Heart left ventricle (tissue), 16 donors: ENCODE data around the gene PHACTR3. TPM values are rescaled to one million over a fixed set of nuclear protein-coding genes. Genes with fewer than 3 reads are reported as not detected.

ENCODE experiments used
- ATAC-seq, 4 donors: fragments of 200-7000 bp; cut with Tn5 transposase; one replicate each; pipeline ENCODE4 v1.9.1; 2020 to 2022; ENCODE audit warnings: moderate library complexity in 4 of 4, mild to moderate bottlenecking in 3 of 4, moderate number of reproducible peaks in 1 of 4
- DNase-seq, 5 donors: peaks; one replicate each; pipeline ENCODE4 v3.0.0-alpha.2; 2020
- H3K27ac ChIP-seq, 12 donors: fragments of 200-600 bp; sonication (generic) in 4 of 12; one replicate each; pipeline versions ENCODE4 v1.5.0 to v1.8.0; 2016 to 2022; ENCODE audit warnings: mild to moderate bottlenecking in 2 of 12
- H3K27me3 ChIP-seq, 9 donors: fragments of 200-600 bp; sonication (generic) in 2 of 9; one replicate each; pipeline versions ENCODE4 v1.5.1 to v1.8.0; 2016 to 2022; ENCODE audit warnings: mild to moderate bottlenecking in 3 of 9
- H3K36me3 ChIP-seq, 9 donors: fragments of 200-600 bp; sonication (generic) in 2 of 9; one replicate each; pipeline versions ENCODE4 v1.5.0 to v1.8.0; 2018 to 2022; ENCODE audit warnings: mild to moderate bottlenecking in 2 of 9
- H3K4me1 ChIP-seq, 12 donors: fragments of 200-600 bp; sonication (generic) in 4 of 12; one replicate each; pipeline versions ENCODE4 v1.5.0 to v1.8.0; 2016 to 2022; ENCODE audit warnings: mild to moderate bottlenecking in 3 of 12
- H3K4me3 ChIP-seq, 12 donors: fragments of 200-600 bp; sonication (generic) in 4 of 12; one replicate each; pipeline versions ENCODE4 v1.5.0 to v1.8.0; 2017 to 2022; ENCODE audit warnings: mild to moderate bottlenecking in 9 of 12, moderate library complexity in 4 of 12
- H3K9me3 ChIP-seq, 12 donors: fragments of 200-600 bp; sonication (generic) in 4 of 12; one replicate each; pipeline versions ENCODE4 v1.5.0 to v1.8.0; 2016 to 2022; ENCODE audit warnings: mild to moderate bottlenecking in 1 of 12
- POLR2A ChIP-seq, 2 donors: fragments of 450-650 bp; IDR thresholded peaks; one replicate each; pipeline ENCODE4 v1.6.1; 2017; ENCODE audit warnings: antibody characterized with exemption in 2 of 2, mild to moderate bottlenecking in 2 of 2, moderate library complexity in 2 of 2
- WGBS, 4 donors: extraction: QIAGEN DNeasy Blood & Tissue Kit in 2 of 4; methylation state at CpG; one replicate each; pipeline versions ENCODE4 v1.1.5 to v1.1.7; 2013 to 2018; 5-methylcytosine and 5-hydroxymethylcytosine counted together
- intact Hi-C, 10 donors: fragments of 100-400 bp; cut with DNase I; formaldehyde crosslinking; loops; one replicate each; pipeline versions ENCODE4 v1.11.1 to v1.14.2; 2022
- polyA plus RNA-seq, 2 donors: library from polyadenylated mRNA; stranded (reverse); fragments of 200-250 nt; gene quantifications; one replicate each; pipeline ENCODE4 v1.2.3, GENCODE V29; 2013
- total RNA-seq, 9 donors: library from RNA; depleted of rRNA in 2 of 9; stranded (reverse); fragments of >200 nt in 2 of 9; fragmentation: NEBNext Ultra II Directional in 3 of 9; extraction: Animal tissue kit (Norgen Biotek cat#: 25700) in 3 of 9; gene quantifications; one replicate each; pipeline versions ENCODE4 v1.1.0 to v1.2.4, GENCODE V29; 2016 to 2023
- TF ChIP-seq, protein P1 (sequence below), 12 donors: fragments of 200-600 bp; sonication (generic) in 4 of 12; IDR thresholded peaks; one replicate each; pipeline versions ENCODE4 v1.5.0 to v1.8.0; 2018 to 2022; ENCODE audit warnings: antibody characterized with exemption in 12 of 12, mild to moderate bottlenecking in 5 of 12
- donor health status: ischemic (EF 13 %, LVEDD 7.1; RV severe dilation, severe dysfunction).
- donor health status: healthy with polysubstance abuse.
- donor health status: DM: no; HTN: yes; CAD: no.
- donor health status: DM: no; HTN: no; CAD: no.
- donor health status: ischemic (EF 25% LVEDD 6.9; RV normal size, moderate dysfunction).
- donor health status: ischemic (EF 25% LVEDD 5.7; RV mildly dilated, moderate dysfunction).
- donor health status: healthy.
- donor health status: DM: yes; HTN: yes; CAD: no.
- donor health status: ischemic (EF 35%, LVEDD 5.7; RV mildly dilated, moderate dysfunction).
- donor health status: nonischemic (EF 11% LVEDD 7.7; RV severe dilation, severe dysfunction).
- donor health status: DM: yes; HTN: yes; CAD: no.
- donor health status: PGD.
- donor health status: ischemic (EF 29% LVEDD 5.4; RV normal size, mild dysfunction).
- donor health status: nonischemic (EF 23%, LVEDD 6.1; RV moderate dilation, normal function).

Gene PHACTR3
- total and polyA plus RNA-seq, 11 donors: 0.19 to 14.6 (median 3.5) TPM

GRCh38 chr20:59781226-59781625 is 176.9 kb downstream of the PHACTR3 start:
- Histone ChIP-seq H3K4me3 (no peak overlapping the region), H3K9me3 (no peaks in the 10 kb centered on the region), H3K27me3 (no peaks in the 10 kb centered on the region), H3K4me1 (no peaks in the 10 kb centered on the region), H3K36me3 (no peaks in the 10 kb centered on the region), H3K27ac (no peak overlapping the region)
- intact Hi-C loops: loop anchor here in 3 of 10 donors (5.0 to 10.0 kb wide), 2 partner anchors 66 to 154 kb away; partner anchors contain the start of gene SYCP2 (in 1 of the 3)
- no peak for TF ChIP-seq POLR2A (IDR thresholded peaks at IDR 0.05)
- TF ChIP-seq, protein P1, sequence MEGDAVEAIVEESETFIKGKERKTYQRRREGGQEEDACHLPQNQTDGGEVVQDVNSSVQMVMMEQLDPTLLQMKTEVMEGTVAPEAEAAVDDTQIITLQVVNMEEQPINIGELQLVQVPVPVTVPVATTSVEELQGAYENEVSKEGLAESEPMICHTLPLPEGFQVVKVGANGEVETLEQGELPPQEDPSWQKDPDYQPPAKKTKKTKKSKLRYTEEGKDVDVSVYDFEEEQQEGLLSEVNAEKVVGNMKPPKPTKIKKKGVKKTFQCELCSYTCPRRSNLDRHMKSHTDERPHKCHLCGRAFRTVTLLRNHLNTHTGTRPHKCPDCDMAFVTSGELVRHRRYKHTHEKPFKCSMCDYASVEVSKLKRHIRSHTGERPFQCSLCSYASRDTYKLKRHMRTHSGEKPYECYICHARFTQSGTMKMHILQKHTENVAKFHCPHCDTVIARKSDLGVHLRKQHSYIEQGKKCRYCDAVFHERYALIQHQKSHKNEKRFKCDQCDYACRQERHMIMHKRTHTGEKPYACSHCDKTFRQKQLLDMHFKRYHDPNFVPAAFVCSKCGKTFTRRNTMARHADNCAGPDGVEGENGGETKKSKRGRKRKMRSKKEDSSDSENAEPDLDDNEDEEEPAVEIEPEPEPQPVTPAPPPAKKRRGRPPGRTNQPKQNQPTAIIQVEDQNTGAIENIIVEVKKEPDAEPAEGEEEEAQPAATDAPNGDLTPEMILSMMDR (IDR thresholded peaks at IDR 0.05): no peak
- 90 to 96% (median 92%) methylated on average over 10 to 12 of the region's 12 CpGs for WGBS, 4 donors
- DNase-seq (peak in 1 of 5 donors; percentile 13), ATAC-seq (no peak)

DNA sequence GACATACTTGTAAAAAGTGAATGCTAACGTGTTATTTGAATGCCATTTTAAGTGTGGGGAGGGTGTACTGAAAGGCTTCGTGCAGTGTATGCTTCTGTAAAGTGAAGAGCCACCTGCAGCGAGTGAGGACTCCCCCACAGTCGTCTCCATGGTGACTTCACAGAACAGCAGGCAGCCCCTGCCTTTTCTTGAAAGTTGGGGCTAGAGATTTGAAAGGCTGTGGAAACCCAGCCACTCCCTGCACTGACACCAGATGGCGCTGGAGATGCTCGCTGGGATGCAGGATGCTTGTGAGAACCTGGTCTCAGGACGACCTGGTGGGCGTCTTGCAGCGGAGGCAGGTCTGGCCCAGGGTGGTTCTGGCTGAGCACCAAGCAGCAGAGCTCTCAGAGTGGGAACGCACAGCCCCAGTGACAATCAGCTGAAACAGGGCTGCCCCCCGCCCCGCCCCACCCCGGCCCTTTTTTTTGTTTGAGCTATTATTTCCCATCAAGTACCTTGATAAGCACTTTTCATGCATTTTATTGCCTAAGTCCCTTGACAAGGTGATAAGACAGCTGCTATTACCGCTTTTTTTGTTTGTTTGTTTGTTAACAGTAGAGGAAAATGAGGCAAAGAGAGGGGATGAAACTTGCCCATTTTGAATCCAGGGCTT is 178.8 kb downstream of the PHACTR3 start:
- intact Hi-C loops: loop anchor here (1.0 to 10.0 kb wide), 6 partner anchors 58 to 152 kb away; partner anchors contain the start of gene SYCP2 (in 1 of the 10)

DNA sequence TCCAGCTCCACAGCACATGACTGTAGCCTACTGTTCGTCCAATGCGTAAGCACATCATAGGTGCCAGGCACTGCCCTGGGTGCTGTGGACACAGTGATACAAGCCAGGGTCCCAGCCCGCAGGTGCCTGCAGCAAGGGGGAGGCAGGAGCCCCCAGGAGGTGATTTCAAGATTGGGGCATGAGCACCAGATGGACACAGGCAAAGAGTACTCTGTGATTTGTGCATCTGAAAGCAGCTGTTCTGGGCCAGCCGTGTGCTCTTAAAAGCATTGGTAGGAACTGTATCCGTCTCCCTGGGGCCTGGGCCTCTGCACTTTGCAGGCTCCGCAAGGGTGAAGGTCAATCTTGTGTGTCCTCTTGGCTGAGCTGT is 179.3 kb downstream of the PHACTR3 start:
- Histone ChIP-seq H3K9me3 (no peaks in the 10 kb centered on the region), H3K27me3 (peaks cover 0 to 4% (median 0%) of the 10 kb centered on the region in 9 donors), H3K4me1 (no peaks in the 10 kb centered on the region), H3K27ac (no peak overlapping the region), H3K4me3 (no peak overlapping the region), H3K36me3 (no peaks in the 10 kb centered on the region)
- intact Hi-C loops: loop anchor here (1.0 to 10.0 kb wide), 6 partner anchors 57 to 151 kb away; partner anchors contain the start of gene SYCP2 (in 1 of the 10)
- TF ChIP-seq POLR2A (IDR thresholded peaks at IDR 0.05): no peak
- TF ChIP-seq, protein P1 (IDR thresholded peaks at IDR 0.05): no peak
- DNase-seq (peak in 1 of 5 donors; percentile 7), ATAC-seq (no peak)
- WGBS, 4 donors: 65 to 84% (median 75%) methylated on average over 6 of the region's 6 CpGs

More for the DNA sequence above, 178.8 kb downstream of the PHACTR3 start:
- Histone ChIP-seq H3K4me3 (no peak overlapping the region), H3K9me3 (no peaks in the 10 kb centered on the region), H3K36me3 (no peaks in the 10 kb centered on the region), H3K27ac (no peak overlapping the region), H3K27me3 (peaks cover 0 to 4% (median 0%) of the 10 kb centered on the region in 9 donors), H3K4me1 (no peaks in the 10 kb centered on the region)
- ATAC-seq (peak; percentile 24 to 66 (median 53)), DNase-seq (peak in 3 of 5 donors; percentile 39 to 61 (median 51))
- TF ChIP-seq, protein P1 (IDR thresholded peaks at IDR 0.05): peak; percentile 73 to 89 (median 83)
- no peak for TF ChIP-seq POLR2A (IDR thresholded peaks at IDR 0.05)
- 22 to 28% (median 25%) methylated on average over 14 of the region's 14 CpGs for WGBS, 4 donors

DNA sequence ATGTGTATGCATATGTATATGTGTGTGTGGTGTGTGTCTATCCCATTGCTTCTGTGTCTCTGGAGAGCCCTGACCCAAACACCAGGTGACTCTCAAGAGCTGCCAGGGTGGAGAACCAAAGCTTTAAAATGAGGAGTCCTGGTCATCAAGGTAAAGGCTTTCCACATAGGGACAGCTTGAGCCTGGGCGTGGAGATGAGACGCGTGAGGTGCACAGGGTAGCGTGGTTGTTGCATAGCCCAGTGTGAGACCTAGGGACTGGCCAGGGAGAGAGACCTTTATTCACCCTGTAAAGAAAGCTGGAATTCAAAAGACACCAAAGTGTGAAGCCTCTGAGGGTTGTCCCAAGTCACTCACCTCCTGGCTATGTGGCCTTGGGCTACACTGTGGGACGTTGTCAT is 180.0 kb downstream of the PHACTR3 start:
- Histone ChIP-seq H3K27me3 (peaks cover 0 to 8% (median 0%) of the 10 kb centered on the region in 9 donors), H3K4me3 (no peak overlapping the region), H3K4me1 (no peaks in the 10 kb centered on the region), H3K9me3 (no peaks in the 10 kb centered on the region), H3K36me3 (no peaks in the 10 kb centered on the region), H3K27ac (no peak overlapping the region)
- 92 to 97% (median 94%) methylated on average over 5 of the region's 5 CpGs for whole genome bisulfite sequencing, 4 donors
- intact Hi-C loops: loop anchor here in 4 of 10 donors (2.0 to 10.0 kb wide), 3 partner anchors 63 to 150 kb away; partner anchors contain the start of gene SYCP2 (in 1 of the 4)
- ATAC-seq: no peak
- TF ChIP-seq, protein P1 (IDR thresholded peaks at IDR 0.05): no peak
- DNase-seq: peak in 1 of 5 donors; percentile 5
